Mucosa of stomach (tissue), 1 donor: ENCODE data around the gene MMP8.

ENCODE experiments used
- H3K27me3 ChIP-seq: one replicate; pipeline ENCODE4 v1.7.0; 2013; ENCODE audit warnings: mild to moderate bottlenecking, low read length; ENCODE audit not compliant: control insufficient read depth, insufficient read depth
- H3K36me3 ChIP-seq: one replicate; pipeline ENCODE4 v1.7.0; 2013; ENCODE audit warnings: low read length; ENCODE audit not compliant: control insufficient read depth, insufficient read depth
- H3K4me1 ChIP-seq: one replicate; pipeline ENCODE4 v1.7.0; 2013; ENCODE audit warnings: mild to moderate bottlenecking, low read length; ENCODE audit not compliant: control insufficient read depth, insufficient read depth
- H3K4me3 ChIP-seq: one replicate; pipeline ENCODE4 v1.7.0; 2013; ENCODE audit warnings: low read length
- H3K9ac ChIP-seq: one replicate; pipeline ENCODE4 v1.7.0; 2013; ENCODE audit warnings: mild to moderate bottlenecking, low read length, moderate library complexity
- H3K9me3 ChIP-seq: one replicate; pipeline ENCODE4 v1.7.0; 2013; ENCODE audit warnings: mild to moderate bottlenecking, low read length, moderate library complexity; ENCODE audit not compliant: control insufficient read depth
- donor health status: Pancreatic carcinoma.

MMP8 gene

GRCh38 chr11:102724904-102725500 is at the start of gene MMP8:
MMP8 (minus strand) TSS chr11:102724954; CDS start chr11:102724855, 99 bp downstream.
- no peaks in the 10 kb centered on the region for H3K36me3 ChIP-seq
- H3K4me1 ChIP-seq, result no peaks in the 10 kb centered on the region
- no peaks in the 10 kb centered on the region for H3K9me3 ChIP-seq
- no peaks in the 10 kb centered on the region for H3K27me3 ChIP-seq
- H3K9ac ChIP-seq, result no peak within 1 kb of the TSS
- no peak within 1 kb of the TSS for H3K4me3 ChIP-seq

- H3K36me3 ChIP-seq, result no peaks in the 10 kb centered on the region
- H3K9ac ChIP-seq, result no peak overlapping the region
- no peaks in the 10 kb centered on the region for H3K4me1 ChIP-seq
- H3K9me3 ChIP-seq, result no peaks in the 10 kb centered on the region
- H3K4me3 ChIP-seq, result no peak overlapping the region
- H3K27me3 ChIP-seq, result no peaks in the 10 kb centered on the region
Measured at GRCh38 chr11:102773386-102773785, 48.6 kb upstream of the MMP8 start.

- H3K36me3 ChIP-seq, result no peaks in the 10 kb centered on the region
- no peaks in the 10 kb centered on the region for H3K27me3 ChIP-seq
- H3K9me3 ChIP-seq, result no peaks in the 10 kb centered on the region
- no peaks in the 10 kb centered on the region for H3K4me1 ChIP-seq
- no peak overlapping the region for H3K4me3 ChIP-seq
- H3K9ac ChIP-seq, result no peak overlapping the region
Measured at GRCh38 chr11:102771351-102771750, 46.6 kb upstream of the MMP8 start.

- no peaks in the 10 kb centered on the region for H3K27me3 ChIP-seq
- H3K4me3 ChIP-seq, result no peak overlapping the region
- H3K9ac ChIP-seq, result no peak overlapping the region
- H3K4me1 ChIP-seq, result no peaks in the 10 kb centered on the region
- no peaks in the 10 kb centered on the region for H3K9me3 ChIP-seq
- no peaks in the 10 kb centered on the region for H3K36me3 ChIP-seq
Measured at GRCh38 chr11:102770191-102770590, 45.4 kb upstream of the MMP8 start.

- no peak overlapping the region for H3K9ac ChIP-seq
- no peaks in the 10 kb centered on the region for H3K4me1 ChIP-seq
- no peaks in the 10 kb centered on the region for H3K27me3 ChIP-seq
- no peaks in the 10 kb centered on the region for H3K9me3 ChIP-seq
- no peak overlapping the region for H3K4me3 ChIP-seq
- H3K36me3 ChIP-seq, result no peaks in the 10 kb centered on the region
Measured at GRCh38 chr11:102767800-102768199, 43.0 kb upstream of the MMP8 start.

- Histone ChIP-seq H3K36me3 (no peaks in the 10 kb centered on the region), H3K9me3 (no peaks in the 10 kb centered on the region), H3K4me1 (peaks cover under 1% of the 10 kb centered on the region), H3K4me3 (no peak overlapping the region), H3K27me3 (no peaks in the 10 kb centered on the region), H3K9ac (no peak overlapping the region)
Measured at GRCh38 chr11:102763440-102763839, 38.7 kb upstream of the MMP8 start.

- Histone ChIP-seq H3K4me1 (peaks cover 7% of the 10 kb centered on the region), H3K4me3 (no peak overlapping the region), H3K27me3 (no peaks in the 10 kb centered on the region), H3K9ac (no peak overlapping the region), H3K9me3 (no peaks in the 10 kb centered on the region), H3K36me3 (no peaks in the 10 kb centered on the region)
Measured at GRCh38 chr11:102762361-102762767, 37.6 kb upstream of the MMP8 start.

GRCh38 chr11:102761646-102762238 is 37.0 kb upstream of the MMP8 start:
- Histone ChIP-seq H3K9ac (no peak overlapping the region), H3K4me3 (no peak overlapping the region), H3K4me1 (peaks cover 7% of the 10 kb centered on the region), H3K36me3 (no peaks in the 10 kb centered on the region), H3K9me3 (no peaks in the 10 kb centered on the region), H3K27me3 (no peaks in the 10 kb centered on the region)

GRCh38 chr11:102760344-102761035 is 35.7 kb upstream of the MMP8 start:
- H3K4me3 ChIP-seq, result no peak overlapping the region
- no peaks in the 10 kb centered on the region for H3K27me3 ChIP-seq
- H3K36me3 ChIP-seq, result no peaks in the 10 kb centered on the region
- H3K9ac ChIP-seq, result no peak overlapping the region
- H3K9me3 ChIP-seq, result no peaks in the 10 kb centered on the region
- peaks cover 7% of the 10 kb centered on the region for H3K4me1 ChIP-seq

- no peaks in the 10 kb centered on the region for H3K36me3 ChIP-seq
- no peaks in the 10 kb centered on the region for H3K27me3 ChIP-seq
- no peaks in the 10 kb centered on the region for H3K9me3 ChIP-seq
- no peak overlapping the region for H3K4me3 ChIP-seq
- peaks cover 7% of the 10 kb centered on the region for H3K4me1 ChIP-seq
- no peak overlapping the region for H3K9ac ChIP-seq
Measured at GRCh38 chr11:102757823-102758549, 33.2 kb upstream of the MMP8 start.

- Histone ChIP-seq H3K9ac (no peak overlapping the region), H3K9me3 (no peaks in the 10 kb centered on the region), H3K27me3 (no peaks in the 10 kb centered on the region), H3K4me1 (peaks cover 5% of the 10 kb centered on the region), H3K36me3 (no peaks in the 10 kb centered on the region), H3K4me3 (no peak overlapping the region)
Measured at GRCh38 chr11:102753267-102753666, 28.5 kb upstream of the MMP8 start.

- no peaks in the 10 kb centered on the region for H3K9me3 ChIP-seq
- no peak overlapping the region for H3K4me3 ChIP-seq
- H3K9ac ChIP-seq, result no peak overlapping the region
- no peaks in the 10 kb centered on the region for H3K27me3 ChIP-seq
- H3K4me1 ChIP-seq, result no peaks in the 10 kb centered on the region
- no peaks in the 10 kb centered on the region for H3K36me3 ChIP-seq
Measured at GRCh38 chr11:102751673-102752072, 26.9 kb upstream of the MMP8 start.
